Measurements from ENCODE around the gene NCAPG2. TPM values are rescaled to one million over a fixed set of nuclear protein-coding genes. Genes with fewer than 3 reads are reported as not detected.

Gene NCAPG2
- total and polyA plus RNA-seq, 2 donors from 2014 or later, result 1.3 to 6.3 TPM

DNA sequence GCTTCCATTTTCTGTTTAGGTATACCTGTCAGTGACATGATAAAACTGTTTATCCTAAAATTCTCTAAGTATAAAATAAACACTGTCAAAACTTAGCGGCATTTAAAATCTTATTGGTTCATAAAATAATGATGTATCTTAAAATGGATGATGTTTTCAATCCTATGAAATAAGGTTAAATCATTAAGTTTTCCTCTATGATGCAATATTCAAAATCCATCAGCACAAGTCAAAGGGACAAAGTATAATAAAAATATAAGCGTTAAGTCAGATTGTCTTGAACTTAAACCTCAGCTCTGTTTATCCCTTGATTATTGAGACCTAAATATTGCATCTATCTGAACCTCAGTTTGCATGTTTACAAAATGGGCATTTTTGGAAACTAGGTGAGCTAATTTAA, 46.6 kb upstream of the NCAPG2 start:
- intact Hi-C loops (cut with DNase I), result no loop called here
- Histone ChIP-seq H3K9me3 (ENCODE audit: control insufficient read depth in 2 of 3, insufficient read depth in 1 of 3, low read length in 3 of 3) (no peaks in the 10 kb centered on the region), H3K4me1 (ENCODE audit: control insufficient read depth in 2 of 3, insufficient read depth in 2 of 3, low read depth in 1 of 3, low read length in 3 of 3) (no peaks in the 10 kb centered on the region), H3K9ac (ENCODE audit: low read length in 3 of 3) (no peak overlapping the region), H3K4me3 (ENCODE audit: low read length in 3 of 3) (no peak overlapping the region), H3K36me3 (ENCODE audit: control insufficient read depth in 2 of 3, insufficient read depth in 3 of 3, low read length in 3 of 3) (peaks cover 2 to 17% (median 4%) of the 10 kb centered on the region in 3 donors), H3K27me3 (ENCODE audit: control insufficient read depth, insufficient read depth, low read length) (no peaks in the 10 kb centered on the region), H3K27ac (ENCODE audit: low read depth in 2 of 2, low read length in 2 of 2) (no peak overlapping the region)
- TF ChIP-seq, protein P1, sequence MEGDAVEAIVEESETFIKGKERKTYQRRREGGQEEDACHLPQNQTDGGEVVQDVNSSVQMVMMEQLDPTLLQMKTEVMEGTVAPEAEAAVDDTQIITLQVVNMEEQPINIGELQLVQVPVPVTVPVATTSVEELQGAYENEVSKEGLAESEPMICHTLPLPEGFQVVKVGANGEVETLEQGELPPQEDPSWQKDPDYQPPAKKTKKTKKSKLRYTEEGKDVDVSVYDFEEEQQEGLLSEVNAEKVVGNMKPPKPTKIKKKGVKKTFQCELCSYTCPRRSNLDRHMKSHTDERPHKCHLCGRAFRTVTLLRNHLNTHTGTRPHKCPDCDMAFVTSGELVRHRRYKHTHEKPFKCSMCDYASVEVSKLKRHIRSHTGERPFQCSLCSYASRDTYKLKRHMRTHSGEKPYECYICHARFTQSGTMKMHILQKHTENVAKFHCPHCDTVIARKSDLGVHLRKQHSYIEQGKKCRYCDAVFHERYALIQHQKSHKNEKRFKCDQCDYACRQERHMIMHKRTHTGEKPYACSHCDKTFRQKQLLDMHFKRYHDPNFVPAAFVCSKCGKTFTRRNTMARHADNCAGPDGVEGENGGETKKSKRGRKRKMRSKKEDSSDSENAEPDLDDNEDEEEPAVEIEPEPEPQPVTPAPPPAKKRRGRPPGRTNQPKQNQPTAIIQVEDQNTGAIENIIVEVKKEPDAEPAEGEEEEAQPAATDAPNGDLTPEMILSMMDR (IDR thresholded peaks at IDR 0.05; ENCODE audit: borderline replicate concordance, extremely low read depth, insufficient read depth), result no peak
- no peak for FAIRE-seq
- DNase-seq, result no peak

DNA sequence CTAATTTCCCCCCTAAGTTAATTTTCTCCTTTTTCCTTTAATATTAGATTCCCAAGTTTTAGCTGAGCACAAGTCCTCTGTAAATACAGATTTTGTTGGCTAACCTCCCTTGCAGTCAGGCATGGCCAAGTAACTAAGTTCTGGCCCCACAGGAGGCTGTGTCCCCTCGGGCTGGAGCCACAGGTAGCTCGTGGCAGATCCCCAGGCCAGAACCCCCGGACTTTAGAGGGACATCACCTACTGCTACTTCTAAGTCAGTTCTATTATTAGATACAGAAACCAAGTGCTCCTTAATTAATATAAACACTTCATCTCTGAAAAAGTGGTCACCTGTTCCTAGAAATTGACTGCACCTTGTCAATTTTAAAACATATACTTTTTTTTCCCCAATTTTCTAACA, 46.1 kb upstream of the NCAPG2 start:
- Histone ChIP-seq H3K27ac (ENCODE audit: low read depth in 2 of 2, low read length in 2 of 2) (no peak overlapping the region), H3K27me3 (ENCODE audit: control insufficient read depth, insufficient read depth, low read length) (no peaks in the 10 kb centered on the region), H3K36me3 (ENCODE audit: control insufficient read depth in 2 of 3, insufficient read depth in 3 of 3, low read length in 3 of 3) (peaks cover 2 to 14% (median 4%) of the 10 kb centered on the region in 3 donors), H3K9me3 (ENCODE audit: control insufficient read depth in 2 of 3, insufficient read depth in 1 of 3, low read length in 3 of 3) (no peaks in the 10 kb centered on the region), H3K9ac (ENCODE audit: low read length in 3 of 3) (no peak overlapping the region), H3K4me3 (ENCODE audit: low read length in 3 of 3) (no peak overlapping the region), H3K4me1 (ENCODE audit: control insufficient read depth in 2 of 3, insufficient read depth in 2 of 3, low read depth in 1 of 3, low read length in 3 of 3) (no peaks in the 10 kb centered on the region)
- TF ChIP-seq, protein P1 (IDR thresholded peaks at IDR 0.05; ENCODE audit: borderline replicate concordance, extremely low read depth, insufficient read depth), result no peak
- intact Hi-C loops (cut with DNase I), result no loop called here
- FAIRE-seq (no peak), DNase-seq (no peak)

DNA sequence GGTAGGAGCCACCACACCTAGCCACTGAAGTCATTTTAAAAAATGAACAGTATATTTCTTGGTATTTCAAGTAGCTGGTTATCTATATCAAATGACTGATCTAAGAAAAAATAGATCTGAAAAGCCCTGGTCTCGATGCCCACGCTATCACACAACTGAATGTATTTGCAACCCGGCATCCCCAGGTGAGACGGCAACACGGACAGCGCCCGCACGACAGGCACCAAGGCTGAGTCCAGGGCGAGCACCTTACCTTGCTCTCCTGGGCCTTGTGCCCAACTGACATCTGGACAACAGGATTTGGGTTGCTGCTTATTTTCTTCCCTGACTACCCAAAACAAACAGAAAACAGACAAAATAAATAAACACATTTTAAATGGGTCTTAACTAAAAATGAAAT, 44.8 kb upstream of the NCAPG2 start:
- peaks cover 0 to 9% (median 2%) of the 10 kb centered on the region in 3 donors for H3K36me3 ChIP-seq (ENCODE audit: control insufficient read depth in 2 of 3, insufficient read depth in 3 of 3, low read length in 3 of 3)

More for the DNA sequence above, 44.8 kb upstream of the NCAPG2 start:
- H3K9ac ChIP-seq (ENCODE audit: low read length in 3 of 3), result no peak overlapping the region
- intact Hi-C loops (cut with DNase I), result no loop called here
- TF ChIP-seq, protein P1 (IDR thresholded peaks at IDR 0.05; ENCODE audit: borderline replicate concordance, extremely low read depth, insufficient read depth), result no peak
- H3K4me3 ChIP-seq (ENCODE audit: low read length in 3 of 3), result no peak overlapping the region
- H3K4me1 ChIP-seq (ENCODE audit: control insufficient read depth in 2 of 3, insufficient read depth in 2 of 3, low read depth in 1 of 3, low read length in 3 of 3), result no peaks in the 10 kb centered on the region
- H3K9me3 ChIP-seq (ENCODE audit: control insufficient read depth in 2 of 3, insufficient read depth in 1 of 3, low read length in 3 of 3), result no peaks in the 10 kb centered on the region
- no peak overlapping the region for H3K27ac ChIP-seq (ENCODE audit: low read depth in 2 of 2, low read length in 2 of 2)
- H3K27me3 ChIP-seq (ENCODE audit: control insufficient read depth, insufficient read depth, low read length), result no peaks in the 10 kb centered on the region
- no peak for FAIRE-seq
- DNase-seq, result no peak
